HG03139 (cell line): ENCODE measurements around the gene PLA2G4C.
"Not testable (repeated sequence)": the region's sequence is repeated elsewhere in the genome, so short reads cannot be mapped to it uniquely, and the experiment has no call there.

Experiments
- ATAC-seq: cut with Tn5 transposase; IDR thresholded peaks from one replicate; pipeline ENCODE4 v1.9.1; 2021; ENCODE audit not compliant: unreplicated experiment

PLA2G4C gene

DNA sequence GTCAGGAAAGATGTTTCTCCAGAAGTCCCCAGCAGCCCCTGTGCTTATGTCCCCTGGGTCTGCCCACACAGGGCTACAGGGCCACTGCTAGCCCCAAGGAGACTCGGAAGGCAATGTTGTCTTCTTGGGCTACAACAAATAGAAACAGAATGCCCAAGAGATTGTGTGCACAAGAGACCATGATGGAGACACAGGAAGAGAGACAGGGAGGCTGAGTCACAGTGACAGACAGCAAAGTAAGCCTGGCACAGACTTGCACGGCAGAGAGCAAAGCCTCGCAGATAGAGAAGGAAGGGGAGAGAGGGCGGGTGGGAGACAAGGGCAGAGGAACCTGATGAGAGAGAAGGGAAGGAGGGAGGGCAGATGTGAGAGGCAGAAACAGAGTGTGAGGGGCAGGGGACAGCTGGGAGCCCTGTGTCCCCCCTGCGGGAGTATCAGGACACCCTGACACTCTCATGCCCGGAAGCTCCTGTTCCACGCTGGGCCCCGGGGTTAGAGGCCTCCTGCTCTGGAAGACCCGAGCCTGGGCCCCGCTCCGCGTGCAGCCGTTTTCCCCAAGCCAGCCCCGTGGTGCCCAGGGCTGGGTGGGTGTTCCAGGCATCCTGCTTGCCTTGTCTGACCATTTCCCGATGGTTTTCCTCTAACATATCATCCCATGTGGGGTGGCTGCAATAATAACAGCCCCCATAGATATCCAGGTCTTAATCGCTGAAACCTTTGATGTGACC is 2.7 kb upstream of the PLA2G4C start:
- ATAC-seq, result no peak

DNA sequence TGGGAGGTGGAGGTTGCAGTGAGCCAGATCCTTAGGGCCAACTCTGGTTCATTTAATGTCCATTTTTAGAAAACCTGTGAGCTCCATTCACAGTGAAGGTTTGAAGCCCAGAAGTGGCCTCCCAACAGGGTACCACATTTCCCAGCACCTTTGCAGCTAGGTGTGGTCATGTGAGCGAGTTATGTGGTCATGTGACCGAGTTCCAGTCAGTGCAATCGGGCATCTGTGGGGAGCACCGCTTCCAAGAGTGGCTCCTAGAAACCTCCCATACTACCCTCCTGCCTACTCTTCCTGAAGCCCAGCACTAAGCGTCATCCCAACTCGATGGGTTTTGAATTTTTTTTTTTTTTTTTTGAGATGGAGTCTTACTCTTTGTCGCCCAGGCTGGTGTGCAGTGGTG is 663 bp upstream of the PLA2G4C start:
- no peak for ATAC-seq

DNA sequence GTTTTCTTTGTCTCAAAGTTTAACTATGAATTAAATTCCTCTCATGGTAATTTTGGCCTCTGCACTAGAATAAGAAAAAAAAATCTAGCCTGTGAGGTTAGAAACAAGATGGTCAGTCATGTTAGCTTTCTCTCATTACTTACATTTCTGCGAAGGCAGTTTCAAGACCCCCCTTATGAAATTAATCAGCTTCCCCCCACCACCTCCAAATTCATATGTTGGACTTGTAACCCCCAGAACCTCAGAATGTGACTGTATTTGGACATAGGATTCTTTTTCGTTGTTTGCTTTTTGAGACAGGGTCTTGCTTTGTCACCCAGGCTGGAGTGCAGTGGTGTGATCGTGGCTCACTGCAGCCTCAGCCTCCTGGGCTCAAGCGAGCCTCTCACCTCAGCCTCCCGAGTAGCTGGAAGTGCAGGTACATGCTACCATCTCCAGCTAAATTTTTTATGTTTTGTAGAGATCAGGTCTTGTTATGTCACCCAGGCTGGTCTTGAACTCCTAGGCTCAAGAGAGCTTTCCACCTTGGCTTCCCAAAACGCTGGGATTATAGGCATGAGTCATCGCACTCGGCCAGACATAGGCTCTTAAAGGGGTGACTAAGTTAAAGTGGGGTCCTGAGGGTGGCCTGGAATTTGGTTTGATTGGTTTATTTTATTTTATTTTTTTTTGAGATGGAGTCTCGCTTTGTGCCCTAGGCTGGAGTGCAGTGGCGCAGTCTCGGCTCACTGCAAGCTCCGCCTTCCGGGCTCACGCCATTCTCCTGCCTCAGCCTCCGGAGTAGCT is 1.4 kb downstream of the PLA2G4C start:
- ATAC-seq, result no peak

DNA sequence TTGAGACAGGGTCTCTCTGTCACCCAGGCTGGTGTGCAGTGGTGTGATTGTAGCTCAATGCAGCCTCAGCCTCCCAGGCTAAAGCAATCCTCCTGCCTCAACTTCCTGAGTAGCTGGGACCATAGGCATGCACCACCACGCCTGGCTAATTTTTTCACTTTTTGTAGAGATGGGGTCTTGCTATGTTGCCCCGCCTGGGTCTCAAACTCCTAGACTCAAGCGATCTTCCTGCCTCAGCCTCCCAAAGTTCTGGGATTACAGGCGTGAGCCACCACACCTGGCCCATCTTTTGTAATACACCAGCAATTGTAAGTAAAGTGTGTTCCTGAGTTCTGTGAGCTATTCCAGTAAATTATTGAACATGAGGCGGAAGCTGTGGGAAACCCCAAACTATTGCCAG is 6.7 kb downstream of the PLA2G4C start:
- no peak for ATAC-seq

DNA sequence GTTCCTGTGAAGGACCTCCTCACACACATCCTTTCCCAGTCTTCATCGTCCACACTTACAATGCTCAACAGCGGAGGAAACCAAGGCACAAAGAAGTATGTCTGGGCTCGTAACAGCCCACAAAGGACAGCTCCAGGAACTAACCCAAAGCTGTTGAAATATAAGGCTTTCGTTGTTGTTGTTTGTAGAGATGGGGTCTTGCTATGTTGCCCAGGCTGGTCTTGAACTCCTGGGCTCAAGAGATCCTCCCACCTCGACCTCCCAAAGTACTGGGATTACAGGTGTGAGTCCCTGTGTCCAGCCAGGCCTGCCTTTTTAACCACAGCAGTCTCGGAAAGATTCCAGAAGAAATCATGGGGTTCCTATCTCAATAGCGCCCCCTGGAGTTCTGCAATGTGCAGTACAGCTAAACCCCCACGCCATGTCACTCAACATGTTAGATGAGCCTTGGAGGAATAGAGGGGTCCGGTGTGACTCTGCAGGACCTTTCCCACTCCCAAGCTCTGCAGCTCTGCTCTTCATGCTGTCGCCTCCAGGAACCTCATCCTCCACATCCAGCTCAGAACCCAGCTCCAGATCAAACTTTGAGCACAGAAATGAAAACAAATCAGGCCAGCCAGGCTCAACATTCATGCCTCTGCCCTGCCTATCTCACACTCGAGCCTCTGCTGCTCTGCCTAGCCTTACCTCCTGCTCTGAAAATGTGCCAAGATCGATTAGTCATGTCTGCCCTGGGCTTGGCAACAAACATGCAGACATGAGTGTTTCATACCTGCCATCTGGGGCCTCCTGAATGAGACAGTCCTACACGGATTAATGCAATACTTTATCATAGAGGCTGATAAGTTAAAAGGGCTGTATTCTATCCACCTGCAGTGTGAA is 7.5 kb downstream of the PLA2G4C start:
- no peak for ATAC-seq

DNA sequence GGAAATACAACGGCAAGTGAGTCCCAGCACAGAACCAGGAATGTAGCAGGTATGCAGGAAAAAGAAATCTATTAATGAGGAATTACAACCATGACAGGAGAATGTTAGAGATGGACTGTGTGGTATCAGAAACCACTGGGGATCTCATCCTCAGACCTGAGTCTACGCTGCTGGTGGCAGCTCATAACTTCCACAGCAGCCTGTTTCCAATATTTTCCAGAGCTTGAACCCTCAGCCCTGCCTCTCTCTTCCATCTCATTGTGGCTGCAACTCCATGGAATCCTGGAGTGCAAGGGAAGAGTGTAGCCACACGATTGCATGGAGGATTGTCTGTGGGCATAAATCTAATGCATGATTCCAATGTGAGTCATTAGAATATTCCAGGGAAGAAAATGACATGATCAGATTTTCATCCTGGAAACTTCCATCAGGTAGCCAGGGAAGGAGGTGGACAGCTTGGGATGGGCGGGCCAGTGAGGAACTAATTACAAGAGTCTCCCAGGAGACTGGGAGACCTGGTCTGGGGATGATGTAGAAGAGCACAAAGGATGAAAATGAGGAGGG is 14.9 kb downstream of the PLA2G4C start:
- ATAC-seq, result no peak

DNA sequence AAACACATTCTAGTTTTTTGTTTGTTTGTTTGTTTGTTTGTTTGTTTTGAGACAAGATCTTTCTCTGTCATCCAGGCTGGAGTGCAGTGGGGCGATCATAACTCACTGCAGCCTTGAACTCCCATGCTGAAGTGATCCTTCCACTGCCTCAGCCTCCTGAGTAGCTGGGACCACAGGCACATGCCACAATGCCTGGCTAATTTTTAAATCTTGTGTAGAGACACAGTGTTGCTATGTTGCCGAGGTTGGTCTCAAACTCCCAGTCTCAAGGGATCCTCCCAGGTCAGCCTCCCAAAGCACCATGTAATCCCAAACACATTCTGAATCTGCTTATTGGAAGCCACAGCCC is 15.8 kb downstream of the PLA2G4C start:
- ATAC-seq, result no peak

DNA sequence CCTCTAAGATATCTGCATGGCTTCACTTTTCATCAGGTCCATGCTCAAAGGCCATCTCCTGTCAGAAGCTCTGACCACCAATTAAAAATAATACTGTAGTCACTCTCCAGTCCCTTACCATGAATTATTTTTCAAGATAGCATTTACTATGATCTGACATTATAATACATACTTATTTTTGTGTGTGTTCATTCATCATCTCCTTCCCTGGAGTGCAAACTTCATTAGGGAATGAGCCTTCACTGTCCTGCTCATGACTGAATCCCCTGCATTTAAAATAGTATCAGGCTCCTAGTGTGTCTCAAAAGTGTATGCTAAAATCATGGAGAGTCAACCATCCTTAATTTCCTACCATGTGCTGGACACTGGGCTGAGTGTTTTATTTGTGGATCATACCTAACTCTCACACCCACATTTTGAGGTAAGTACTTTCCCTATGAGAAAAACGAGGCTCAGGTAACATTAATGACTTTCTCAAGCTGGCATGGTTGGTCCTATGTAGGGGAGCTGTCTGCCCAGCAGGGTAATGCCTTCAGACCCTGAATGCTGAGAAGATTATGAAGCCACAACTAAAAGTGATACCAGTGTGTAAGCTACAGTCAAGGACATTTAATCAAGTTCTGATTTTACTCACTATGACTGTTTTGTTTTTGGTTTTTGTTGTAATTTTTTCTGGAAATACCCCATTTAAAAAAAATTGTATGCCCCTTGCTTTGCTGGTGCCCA is 16.3 kb downstream of the PLA2G4C start:
- ATAC-seq, result no peak

DNA sequence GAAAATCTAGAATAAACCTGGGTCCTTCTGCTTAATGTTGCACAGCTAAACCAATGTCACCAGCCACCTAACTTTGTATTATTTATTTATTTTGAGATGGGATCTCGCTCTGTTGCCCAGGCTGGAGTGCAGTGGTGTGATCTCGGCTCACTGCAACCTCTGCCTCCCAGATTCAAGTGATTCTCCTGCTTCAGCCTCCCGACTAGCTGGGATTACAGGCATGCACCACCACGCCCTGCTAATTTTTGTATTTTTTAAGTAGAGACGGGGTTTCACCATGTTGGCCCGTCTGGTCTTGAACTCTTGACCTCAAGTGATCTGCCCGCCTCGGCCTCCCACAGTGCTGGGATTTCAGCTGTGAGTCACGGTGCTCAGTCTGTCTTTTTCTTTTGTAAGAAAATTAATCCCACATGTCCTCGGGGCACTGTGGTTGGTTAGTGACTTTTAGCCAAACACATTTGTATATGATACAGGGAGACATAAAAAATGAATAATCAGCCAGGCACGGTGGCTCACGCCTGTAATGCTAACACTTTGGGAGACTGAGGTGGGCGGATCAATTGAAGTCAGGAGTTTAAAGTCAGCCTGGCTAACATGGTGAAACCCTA is 19.4 kb downstream of the PLA2G4C start:
- not testable (repeated sequence) for ATAC-seq

DNA sequence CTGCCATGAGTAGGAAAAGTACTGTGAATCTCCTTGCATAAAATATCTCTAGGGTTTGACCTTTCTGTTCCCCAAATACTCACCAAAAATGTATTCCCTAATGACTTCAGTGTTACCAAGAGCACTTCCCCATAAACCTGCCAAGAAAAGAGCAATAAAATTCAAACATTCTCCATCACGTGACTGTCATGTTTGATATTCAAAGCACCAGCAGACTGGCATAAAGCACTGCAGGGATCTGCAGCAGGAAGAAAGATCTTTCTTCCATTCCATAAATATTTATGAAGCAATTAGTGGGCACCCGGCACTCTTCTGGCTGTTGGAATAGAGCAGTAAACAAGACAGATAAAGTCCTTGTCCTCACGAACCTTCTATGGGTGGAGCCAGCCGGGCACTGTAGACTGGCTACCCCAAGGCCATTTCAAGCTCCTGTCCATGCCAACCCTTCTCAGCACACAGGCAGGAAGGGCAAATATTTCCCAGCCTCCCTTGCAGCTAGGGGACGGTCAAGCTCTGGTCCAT is 20.3 kb downstream of the PLA2G4C start:
- no peak for ATAC-seq

DNA sequence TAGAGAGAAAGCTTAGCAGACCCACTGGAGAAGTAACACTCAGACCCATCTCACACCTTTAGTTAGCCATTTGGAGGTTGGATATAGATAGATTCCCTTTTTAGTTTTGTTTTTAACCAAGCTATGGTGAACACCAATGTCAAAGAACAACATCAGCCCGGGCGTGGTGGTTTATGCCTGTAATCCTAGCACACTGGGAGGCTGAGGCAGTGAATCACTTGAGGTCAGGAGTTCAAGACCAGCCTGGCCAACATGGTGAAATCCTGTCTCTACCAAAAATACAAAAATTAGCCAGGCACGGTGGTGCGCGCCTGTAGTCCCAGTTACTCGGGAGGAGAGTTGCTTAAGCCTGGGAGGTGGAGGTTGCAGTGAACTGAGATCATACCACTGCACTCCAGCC is 21.6 kb downstream of the PLA2G4C start:
- ATAC-seq, result not testable (repeated sequence)

DNA sequence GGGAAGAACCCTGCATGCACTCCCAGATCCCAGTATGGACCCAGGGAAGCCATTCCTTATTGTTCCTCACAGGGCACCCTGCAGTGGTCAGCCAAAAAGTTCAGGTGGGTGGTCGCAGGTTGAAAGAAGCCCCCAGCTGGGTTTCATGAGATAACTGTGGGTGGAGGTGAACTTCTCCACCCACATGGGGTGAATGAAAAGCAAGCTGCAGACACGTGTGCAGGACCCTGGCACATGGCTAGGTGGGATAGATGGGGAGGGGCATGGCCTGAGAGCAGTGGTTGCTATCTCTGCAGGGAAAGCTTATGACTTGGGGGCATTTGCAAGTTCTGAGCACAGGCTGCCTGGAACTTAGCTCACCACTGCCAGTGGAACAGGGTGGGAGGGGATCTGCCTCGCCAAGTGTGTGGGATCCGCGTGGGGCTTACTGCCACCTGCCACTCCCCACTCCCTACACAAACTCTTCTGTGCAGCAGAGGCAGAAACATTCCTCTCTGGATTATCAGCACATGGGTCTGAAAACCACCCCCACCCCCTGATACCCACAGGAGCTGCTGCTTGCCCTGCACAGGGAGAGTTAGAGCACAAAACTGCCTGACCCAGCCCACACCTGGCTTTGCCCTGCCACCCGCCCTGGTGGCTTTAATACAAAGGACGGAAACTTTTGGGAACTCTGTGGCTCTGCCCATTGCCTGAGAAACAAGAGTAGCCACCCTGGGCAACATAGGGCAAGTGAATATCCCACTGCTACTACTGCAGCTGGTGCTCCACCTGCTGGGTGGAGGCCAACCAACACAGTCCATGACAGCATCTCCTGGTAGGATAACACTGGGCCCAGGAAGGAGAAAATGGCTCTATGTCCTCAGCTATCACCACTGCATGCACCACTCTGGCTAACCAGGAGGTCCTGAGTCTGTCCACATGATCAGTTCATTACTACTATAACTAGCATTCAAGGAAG is 24.4 kb downstream of the PLA2G4C start:
- ATAC-seq, result no peak

DNA sequence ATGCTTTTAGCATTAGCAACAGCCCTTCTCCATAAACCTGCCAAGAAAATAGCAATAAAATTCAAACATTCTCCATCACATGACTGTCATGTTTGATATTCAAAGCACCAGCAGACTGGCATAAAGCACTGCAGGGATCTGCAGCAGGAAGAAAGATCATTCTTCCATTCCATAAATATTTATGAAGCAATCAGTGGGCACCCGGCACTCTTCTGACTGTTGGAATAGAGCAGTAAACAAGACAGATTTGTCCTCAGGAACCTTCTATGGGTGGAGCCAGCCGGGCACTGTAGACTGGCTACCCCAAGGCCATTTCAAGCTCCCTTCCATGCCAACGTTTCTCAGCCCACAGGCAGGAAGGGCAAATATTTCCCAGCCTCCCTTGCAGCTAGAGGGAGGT is 25.5 kb downstream of the PLA2G4C start:
- no peak for ATAC-seq

DNA sequence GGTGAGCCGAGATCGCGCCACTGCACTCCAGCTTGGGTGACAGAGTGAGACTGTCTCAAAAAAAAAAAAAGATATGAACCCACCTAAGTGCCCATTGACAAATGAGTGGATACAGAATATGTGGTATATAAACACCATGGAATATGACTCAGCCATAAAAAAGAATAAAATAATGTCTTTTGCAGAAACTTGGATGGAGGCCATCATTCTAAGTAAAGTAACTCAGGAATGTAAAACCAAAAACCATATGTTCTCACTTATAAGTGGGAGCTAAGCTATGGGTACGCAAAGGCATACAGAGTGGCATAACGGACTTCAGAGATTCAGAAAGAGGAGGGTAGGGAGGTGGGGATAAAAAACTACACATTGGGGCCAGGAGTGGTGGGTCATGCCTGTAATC is 29.5 kb downstream of the PLA2G4C start:
- no peak for ATAC-seq

DNA sequence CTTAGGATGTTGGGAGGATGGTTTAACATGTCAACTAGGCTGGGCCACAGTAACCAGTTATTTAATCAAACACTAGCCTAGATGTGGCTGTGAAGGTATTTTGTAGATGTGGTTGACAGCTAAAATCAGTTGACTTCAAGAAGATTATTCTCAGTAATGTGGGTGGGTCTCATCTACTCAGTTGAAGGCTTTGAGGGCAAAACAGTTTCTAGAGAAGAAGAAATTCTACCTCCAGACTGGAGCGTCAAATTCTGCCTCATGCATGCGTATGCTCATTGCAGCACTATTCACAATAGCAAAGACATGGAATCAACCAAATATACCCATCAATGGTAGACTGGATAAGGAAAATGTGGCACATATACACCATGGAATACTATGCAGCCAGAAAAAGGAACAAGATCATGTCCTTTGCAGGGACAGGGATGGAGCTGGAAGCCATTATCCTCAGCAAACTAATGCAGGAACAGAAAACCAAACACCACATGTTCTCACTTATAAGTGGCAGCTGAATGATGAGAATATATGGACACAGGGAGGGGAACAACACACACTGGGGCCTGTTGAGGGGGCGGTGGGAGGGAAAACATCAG is 40.3 kb downstream of the PLA2G4C start:
- not testable (repeated sequence) for ATAC-seq

DNA sequence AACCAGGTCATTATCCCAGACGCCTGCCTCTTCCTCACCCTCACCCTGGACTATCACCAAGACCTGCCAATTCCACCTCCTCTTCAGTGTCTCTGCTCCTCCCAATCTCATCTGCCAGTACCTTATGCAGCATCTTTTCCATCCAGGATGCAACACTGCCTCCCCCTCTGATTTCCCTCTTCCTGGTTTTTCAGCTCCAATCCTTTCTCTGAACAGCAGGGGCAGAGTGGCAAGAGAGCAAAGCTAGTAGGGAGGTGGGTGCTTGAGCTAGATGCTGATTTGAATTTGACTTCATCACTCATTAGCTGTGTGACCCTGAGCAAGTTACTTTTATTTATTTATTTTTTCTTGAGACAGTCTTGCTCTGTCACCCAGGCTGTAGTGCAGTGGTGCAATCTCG is 41.2 kb downstream of the PLA2G4C start:
- no peak for ATAC-seq

DNA sequence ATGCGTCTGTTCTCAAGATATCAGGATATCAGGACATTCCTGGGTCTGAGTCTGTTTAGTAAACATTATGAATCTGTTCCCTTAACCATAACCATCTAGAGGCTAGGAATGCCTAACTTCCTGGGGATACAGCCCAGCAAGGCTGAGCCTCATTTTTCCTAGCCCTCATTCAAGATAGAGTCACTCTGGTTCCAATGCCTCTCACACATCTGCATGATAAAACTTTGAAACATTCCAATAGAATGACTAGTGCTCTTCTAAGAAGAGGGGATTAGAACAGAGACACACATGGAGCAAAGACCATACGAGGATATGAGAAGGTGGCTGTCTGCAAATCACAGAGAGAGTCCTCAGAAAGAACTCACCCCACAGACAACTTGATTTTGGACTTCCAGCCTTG is 46.1 kb downstream of the PLA2G4C start:
- no peak for ATAC-seq
